HG03039 (cell line): ENCODE results near the gene TPRX2.
"Not testable (repeated sequence)": the region's sequence is repeated elsewhere in the genome, so short reads cannot be mapped to it uniquely, and the experiment has no call there.

ENCODE experiments used
- ATAC-seq: cut with Tn5 transposase; IDR thresholded peaks from one replicate; pipeline ENCODE4 v1.9.1; 2021; ENCODE audit warnings: mild to moderate bottlenecking, moderate library complexity; ENCODE audit not compliant: unreplicated experiment

The TPRX2 gene

DNA sequence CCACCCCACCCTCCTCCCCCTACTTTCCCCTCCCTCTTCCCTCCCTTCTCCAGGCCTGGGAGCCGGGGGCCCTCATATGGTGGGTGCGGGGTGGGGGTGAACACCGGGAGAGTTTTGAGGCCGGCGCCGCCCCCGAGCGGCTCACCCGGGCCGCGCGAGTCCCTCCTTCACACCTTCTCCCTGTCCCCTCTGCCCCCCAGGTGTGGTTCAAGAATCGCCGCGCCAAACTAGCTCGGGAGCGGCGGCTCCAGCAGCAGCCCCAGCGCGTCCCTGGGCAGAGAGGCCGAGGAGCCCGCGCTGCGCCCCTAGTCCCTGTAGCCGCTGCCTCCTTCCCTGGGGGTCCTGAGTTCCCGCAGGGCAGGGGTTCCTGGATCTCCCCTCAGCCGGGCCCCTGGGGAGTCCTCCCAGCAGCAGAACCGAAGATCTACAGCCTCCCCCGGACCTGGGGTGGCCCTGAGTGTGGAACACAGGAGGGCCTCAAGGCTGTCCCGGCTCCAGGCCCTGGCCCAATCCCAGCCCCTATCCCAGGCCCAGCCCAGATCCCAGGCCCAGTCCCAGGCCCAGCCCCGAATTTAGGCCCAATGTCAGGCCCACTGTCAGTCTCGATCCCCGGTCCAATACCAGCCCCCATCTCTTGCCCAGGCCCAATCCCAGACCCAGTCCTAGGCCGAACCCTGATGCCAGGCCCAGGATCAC lies 1.7 kb downstream of the TPRX2 start:
- no peak for ATAC-seq

DNA sequence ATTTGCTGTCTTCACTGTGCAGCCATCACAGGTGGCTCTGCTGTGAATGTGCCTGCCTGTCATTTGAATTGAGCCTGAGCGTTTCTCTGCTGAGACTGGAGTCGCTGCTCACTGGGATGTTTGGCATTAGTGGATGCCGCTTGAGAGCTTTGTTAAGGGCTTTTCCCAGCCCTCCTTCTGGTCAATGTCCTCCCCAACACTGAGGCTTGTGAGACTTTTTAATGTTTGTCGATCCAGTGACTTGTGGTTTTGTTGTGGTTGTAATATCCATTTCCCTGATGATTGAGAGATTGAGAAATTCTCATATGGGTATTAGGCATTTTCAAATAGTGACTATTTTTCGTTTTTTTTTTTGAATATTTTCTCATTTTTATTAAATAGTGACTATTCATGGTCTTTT lies 2.6 kb downstream of the TPRX2 start:
- ATAC-seq: no peak

DNA sequence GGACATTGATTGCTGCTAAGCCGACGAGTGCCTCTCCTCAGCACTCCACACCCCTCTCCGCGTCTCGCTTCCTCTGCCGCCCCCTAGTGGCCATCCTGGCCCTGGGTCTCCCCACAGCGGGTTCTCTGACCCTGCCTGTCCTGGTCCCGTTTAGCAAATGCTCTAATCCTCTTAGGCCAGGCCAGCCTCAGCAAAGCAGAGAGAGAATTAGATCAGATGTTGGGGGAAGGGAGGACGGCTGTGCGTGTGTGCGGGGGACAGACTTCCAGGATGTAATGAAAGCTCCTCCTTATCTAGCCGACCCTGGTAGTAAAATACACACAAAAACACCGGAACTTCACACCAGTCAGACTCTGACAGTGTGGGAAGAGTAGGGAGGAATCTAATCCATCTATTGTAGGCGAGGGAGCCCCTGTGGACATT lies 4.5 kb downstream of the TPRX2 start:
- ATAC-seq: no peak

DNA sequence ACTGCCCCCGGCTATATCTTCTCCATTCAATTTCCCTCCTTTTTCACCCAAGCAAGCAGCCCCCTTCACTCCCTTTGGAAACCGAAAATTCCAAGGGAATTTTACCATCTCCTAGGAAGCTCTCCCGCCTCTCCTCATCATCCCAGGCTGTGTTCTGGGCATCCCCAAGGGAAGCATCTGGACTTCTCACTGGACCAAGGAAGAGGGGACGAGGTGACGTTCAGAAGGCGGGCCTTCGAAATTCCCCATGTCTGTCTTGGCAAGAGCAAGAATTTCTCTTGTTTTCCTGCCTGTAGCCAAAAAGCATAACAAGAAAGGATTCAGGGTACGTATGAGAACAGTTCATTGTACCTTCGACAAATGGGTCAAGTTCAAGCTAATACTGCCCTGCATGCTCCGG lies 6.1 kb downstream of the TPRX2 start:
- ATAC-seq: no peak

DNA sequence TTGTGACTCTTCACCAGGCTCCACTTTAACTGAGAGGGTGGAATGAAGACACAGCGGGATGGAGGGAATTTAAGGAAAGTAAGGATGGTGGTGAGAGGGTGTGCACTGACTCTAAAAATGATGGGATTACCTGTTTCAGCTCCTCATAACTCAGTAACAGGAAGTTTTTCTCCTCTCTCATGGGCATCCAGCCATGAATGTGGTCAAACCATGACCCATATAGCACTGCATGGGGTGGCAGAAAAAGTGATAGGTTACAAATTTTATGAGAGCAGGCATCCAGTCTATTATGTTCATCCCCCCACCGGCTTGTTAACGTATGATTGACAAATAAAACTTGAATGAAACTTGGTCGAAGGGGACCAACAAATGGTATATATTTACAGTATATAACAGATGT lies 19.9 kb downstream of the TPRX2 start:
- no peak for ATAC-seq

DNA sequence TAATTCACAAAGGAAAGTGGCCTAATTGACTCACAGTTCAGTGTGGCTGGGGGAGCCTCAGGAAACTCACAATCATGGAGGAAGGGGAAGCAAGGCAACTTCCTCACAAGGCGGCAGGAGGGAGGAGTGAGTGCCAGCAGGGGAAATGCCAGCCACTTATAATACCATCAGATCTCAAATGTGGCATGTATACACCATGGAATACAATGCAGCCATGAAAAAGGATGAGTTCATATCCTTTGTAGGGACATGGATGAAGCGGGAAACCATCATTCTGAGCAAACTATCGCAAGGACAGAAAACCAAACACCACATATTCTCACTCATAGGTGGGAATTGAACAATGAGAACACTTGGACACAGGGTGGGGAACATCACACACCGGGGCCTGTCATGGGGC lies 20.4 kb downstream of the TPRX2 start:
- ATAC-seq: not testable (repeated sequence)

DNA sequence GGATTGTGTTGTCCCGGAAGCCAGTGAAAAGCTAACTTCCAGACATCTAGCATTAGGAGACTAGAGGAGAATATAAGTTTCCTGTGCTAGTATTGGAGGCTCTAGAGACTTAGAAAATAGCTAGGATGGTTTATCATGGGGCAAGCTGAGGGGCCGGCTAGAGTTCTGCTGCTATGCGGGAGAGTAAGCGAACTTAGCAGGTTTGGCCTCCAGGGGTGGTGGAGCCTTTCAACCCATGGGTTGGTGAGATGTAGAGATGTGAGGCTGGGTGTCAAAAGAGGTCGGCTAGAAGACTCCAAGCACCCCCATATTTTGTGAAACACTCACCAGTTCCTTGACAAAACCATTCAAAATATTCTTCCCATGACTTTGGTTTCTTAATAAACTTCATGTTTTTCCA lies 22.7 kb downstream of the TPRX2 start:
- ATAC-seq: no peak

DNA sequence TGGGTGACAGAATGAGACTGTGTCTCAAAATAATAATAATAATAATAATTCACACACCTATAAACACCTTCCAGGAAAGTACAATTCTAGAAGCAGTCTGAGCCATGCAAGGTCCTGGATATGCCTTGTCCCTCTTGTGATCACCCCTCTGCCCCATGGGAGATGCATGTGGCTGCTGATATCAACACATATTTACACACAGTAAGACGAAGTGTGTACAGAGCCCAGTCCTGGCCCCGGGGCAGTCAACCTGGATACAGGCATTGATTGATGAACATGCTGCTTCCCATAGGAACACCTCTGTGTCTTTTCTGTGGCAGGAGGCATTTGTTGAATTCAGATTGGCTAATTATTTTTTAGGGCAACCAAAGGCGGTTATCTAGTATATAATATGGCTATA lies 23.9 kb downstream of the TPRX2 start:
- ATAC-seq: no peak

DNA sequence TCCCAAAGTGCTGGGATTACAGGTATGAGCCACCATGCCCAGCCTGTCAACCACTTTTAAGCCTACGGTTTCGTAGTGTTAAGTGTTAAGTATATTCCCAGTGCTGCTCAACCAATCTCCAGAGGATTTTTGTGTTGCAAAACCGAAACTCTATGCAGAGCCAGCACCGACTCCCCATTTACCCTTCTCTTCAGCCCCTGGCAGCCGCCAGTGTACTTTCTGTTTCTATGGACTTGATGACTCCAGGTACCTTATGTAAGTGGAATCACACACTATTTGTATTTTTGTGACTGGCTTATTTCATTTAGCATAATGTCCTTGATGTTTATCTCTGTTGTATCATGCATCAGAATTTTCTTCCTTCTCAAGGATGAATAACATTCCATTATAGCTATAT lies 26.0 kb downstream of the TPRX2 start:
- no peak for ATAC-seq

DNA sequence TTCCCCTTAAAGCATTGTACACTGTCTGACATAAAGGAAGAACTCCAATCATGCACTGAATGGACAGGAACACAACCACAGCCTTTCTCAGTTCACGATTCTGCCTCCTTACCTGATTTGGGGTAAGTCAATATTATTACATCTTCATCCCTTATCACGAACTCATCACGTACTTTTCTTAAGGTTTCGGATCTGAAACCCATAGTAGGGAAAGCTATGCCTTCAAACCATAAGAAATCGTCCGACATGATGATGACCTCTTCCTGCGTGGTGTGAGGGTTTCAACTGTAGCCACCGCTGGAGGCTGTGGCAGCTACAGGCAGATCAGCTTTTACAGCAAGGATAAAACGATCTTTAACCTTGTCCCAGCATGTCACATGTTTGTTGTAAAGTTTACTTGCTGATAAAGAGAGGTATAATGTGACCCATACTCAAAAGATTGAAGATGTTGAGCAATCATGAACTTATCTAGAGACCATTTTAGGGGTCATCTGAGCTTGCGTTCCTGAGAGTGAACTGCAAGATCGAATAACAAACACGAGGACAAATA lies 27.1 kb downstream of the TPRX2 start, which contains the start of gene SULT2A1:
SULT2A1 (minus strand) TSS at position 306 of the 550 bp plus-strand sequence; CDS start at position 248, 58 bp downstream.
- no peak for ATAC-seq

DNA sequence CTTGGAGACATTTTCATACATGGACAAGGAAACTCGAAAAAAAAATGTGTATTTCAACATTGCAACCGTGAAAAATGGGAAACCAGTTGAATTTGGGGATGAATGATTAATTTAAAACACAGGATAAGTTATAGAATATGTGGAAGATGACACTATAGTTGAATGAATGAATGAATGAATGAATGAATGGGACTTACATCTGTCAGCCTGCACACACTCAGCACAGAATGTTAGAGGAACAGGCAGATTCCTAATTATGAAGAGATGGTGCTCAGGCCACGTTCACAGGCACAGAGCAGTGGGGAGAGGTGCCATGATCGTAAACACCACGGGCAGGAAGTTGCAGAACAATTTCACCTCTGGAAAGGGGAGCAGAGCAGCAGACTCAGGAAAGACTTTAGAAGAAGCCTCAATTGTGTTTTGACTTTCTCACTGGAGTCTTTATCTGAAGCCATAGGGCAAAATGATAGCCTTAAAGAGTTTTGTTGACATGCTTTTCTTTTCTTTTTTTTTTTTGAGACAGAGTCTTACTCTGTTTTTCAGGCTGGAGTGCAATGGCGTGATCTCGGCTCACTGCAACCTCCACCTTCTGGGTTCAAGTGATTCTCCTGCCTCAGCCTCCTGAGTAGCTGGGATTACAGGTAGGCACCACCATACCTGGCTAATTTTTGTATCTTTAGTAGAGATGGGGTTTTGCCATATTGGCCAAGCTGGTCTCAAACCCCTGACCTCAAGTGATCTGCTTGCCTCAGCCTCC lies 32.0 kb downstream of the TPRX2 start:
- ATAC-seq: no peak

DNA sequence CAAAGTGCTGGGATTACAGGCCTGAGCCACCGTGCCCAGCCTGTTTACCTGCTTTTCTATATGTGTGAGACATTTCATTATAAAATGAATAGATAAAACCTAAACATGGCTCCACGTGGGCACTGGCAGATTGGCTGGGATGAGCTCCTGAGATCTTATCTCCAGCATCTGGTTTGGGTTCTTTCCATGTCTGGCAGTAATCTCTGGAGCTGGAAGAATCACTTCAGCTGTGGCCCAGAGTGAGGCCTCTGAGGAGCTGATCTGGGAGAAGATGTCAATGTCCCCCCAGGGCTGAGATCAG lies 32.5 kb downstream of the TPRX2 start:
- ATAC-seq: no peak

DNA sequence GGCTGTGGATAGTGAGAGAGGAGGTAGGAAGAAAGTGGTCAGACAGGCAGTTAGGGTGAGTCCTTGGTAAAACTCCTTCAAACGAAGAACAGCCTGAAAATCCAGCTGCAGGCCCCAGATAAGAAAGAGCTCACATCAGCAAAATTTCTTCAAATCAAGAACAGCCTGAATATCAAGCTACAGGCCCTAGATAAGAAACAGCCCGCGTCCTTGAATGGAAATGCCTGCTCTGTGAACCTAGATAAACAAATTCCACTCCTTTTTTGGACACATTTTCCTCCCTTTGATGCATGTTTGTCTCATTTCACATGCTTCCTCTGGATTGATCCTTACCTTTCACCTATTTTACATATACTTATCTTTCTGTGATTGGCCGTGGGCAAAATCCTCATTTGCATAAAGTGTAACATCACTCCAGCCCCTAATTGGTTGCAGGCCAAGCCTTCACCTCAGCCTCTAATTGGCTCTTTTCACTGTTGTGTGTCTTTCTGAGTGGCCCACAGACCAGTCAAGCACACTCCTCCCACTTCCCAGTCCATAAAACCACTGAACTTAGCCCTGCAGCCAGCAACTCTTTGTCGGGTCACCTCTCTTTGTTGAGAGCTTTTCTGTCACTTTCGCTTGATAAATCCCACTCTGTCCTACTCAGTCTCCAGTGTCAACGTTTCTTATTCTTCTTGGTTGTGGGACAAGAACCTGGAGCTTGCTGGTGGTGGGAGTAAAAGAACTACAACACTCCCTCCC lies 33.1 kb downstream of the TPRX2 start:
- no peak for ATAC-seq

DNA sequence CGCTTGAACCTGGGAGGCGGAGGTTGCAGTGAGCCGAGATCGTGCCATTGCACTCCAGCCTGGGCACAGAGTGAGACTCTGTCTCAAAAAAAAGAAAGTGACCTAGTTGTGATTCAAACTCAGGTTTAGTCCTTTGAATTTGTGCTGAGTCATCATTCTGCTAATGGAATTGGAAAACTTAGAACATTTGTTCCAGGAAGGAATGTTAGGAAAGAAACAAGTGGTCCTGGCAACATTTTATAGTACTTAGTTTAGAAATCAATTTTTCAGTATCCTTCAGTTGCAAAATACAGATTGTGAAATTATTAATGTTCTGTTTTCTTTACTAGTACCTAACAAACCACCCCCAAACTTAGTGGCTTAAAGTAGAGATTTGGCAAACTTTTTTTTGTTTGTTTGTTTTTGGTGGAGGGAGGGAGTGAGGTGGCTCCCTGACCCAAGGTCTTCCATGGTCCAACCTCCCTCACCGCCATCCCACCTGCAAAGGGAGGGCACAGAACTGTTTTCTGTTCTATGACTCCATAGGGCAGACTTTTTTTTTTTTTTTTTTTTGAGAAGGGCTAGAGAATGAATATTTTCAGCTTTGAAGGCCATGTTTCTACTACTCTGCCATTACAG lies 36.2 kb downstream of the TPRX2 start:
- ATAC-seq: no peak

DNA sequence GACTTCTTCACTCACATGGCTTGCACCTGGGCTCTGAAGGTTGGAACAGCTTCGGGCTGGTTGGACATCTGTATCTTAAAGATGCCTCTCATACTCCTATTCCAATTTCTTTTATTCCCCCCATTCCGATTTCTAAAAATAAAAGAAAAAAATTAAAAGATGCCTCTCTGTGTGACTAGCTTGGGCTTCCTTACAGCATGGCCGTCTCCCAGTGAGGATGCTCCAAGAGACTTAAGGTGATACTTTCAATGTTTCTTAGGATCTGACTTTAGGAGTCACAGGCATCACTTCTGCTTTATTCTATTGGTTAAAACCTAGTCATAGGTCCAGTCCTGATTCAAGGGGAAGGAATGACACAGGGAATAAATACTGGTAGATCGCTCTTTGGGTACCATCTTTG lies 37.0 kb downstream of the TPRX2 start:
- ATAC-seq: no peak

DNA sequence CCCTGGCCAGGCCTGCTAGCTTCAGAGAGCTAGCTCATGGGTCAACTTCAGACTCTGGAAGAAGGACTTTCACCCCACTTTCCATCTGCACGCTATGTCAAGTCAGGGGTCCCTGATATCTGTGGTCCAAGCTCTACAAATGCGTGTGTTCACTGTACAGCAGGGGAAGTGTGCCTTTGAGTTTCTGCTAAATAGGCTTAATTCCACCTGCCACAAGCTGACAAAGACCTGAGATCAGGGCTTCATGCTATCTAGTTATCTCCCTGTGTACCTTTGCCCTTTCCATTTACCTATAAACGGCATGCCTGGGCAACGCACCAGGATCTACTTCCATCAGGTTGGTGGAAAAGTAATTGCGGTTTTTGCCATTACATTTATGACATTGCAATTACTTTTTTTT lies 37.7 kb downstream of the TPRX2 start:
- no peak for ATAC-seq

DNA sequence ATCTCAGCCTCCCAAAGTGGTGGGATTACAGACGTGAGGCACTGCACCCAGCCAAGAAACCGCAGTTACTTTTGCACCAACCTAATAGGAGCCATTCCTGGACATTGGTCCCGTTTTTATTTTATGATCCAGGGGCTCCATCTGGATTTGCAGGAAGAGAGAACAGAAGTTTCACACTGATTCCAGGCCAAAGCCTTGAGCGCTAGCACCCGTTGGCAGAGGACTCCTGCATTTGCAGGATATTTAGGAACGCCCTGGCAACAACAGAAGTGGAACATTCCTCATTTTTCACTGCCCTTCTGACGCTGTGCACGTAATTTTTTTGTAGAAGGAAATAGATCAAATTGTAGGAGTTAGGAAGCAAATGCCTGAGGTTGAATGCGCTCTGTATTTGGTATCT lies 38.8 kb downstream of the TPRX2 start:
- no peak for ATAC-seq

DNA sequence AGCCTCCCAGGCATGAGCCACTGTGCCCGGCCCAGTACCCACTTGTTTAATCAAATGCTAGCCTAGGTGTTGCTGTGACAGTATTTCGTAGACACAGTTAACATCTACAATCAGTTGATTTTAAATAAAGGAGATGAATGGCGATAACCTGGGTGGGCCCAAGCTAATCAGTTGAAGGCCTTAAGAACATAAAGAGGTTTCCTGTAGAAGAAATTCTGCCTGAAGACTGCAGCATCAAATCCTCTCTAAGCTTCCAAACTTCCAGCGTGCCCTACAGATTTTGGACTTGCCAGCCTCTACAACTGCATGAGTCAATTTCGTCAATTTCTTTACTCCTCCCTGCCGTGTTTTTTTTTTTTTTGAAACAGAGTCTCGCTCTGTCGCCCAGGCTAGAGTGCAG lies 40.3 kb downstream of the TPRX2 start:
- ATAC-seq: no peak

DNA sequence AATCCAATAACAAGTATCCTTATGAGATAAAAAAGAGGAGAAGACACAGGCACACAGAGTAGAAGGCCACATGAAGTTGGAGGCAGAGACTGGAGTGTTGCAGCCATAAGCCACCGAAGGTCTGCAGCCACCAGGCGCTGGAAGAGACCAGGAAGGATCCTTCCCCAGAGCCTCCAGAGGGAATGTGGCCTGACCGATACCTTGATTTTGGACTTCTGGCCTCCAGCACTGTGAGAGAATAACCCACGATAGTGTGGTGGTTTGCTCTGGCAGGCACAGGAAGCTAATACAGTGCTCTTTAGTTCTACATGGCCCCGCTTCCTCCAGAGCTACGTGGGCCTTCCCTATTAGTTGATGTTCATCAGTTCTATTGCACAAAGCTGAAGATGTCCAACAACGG lies 42.3 kb downstream of the TPRX2 start:
- no peak for ATAC-seq

DNA sequence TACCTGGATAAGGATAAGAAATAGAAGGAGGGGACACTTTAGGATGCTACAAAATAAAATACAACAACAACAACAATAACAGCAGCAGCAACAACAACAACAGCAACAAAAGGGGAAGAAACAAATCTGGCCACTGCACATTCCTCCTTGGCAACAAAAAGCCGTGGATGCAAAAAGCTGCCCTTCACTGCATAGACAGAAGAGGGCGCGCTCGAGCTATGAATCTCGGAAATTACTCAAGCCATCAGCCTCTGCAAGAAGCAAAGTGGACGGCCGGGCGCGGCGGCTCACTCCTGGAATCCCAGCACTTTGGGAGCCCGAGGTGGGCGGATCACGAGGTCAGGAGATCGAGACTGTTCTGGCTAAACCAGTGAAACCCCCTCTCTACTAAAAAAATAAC lies 50.3 kb downstream of the TPRX2 start:
- not testable (repeated sequence) for ATAC-seq

DNA sequence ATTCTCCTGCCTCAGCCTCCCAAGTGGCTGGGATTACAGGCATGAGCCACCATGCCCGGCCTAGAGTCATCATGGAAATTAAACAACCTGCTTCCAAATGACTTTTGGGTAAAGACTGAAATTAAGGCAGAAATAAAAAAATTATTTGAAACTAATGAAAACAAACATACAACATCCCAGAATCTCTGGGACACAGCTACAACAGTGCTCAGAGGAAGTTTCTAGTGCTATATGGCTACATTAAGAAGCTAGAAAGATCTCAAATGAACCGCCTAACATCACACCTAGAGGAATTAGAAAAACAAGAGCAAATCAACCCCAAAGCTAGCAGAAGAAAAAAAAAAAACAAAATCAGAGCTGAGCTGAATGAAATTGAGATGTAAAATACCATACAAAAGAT lies 51.2 kb downstream of the TPRX2 start:
- not testable (repeated sequence) for ATAC-seq
